ENCODE results near the gene CDH18. TPM values are rescaled to one million over a fixed set of nuclear protein-coding genes. Genes with fewer than 3 reads are reported as not detected.
A peak's percentile ranks its signal among the peaks of the same experiment; 100 is the strongest.

The CDH18 gene
- total and polyA plus RNA-seq, 4 donors, result 0.03 to 2.4 TPM; not detected in 2

DNA sequence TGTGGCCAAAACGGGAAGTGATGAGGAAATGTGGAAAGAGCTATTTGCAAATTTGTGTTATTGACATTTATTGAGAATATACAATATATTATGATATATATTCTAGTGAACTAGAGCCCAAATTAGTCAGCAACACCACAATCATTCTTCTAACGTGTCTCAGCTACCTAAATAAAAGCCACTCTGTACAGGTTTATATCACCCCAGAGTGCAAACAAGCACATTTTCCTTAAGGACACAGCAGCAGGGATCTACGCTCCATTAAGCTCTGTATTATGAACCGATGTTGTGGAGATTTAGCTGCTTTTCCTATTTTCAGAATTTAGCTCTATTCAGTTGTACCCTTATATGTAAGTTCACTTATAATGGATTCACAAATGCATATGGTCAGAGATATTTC, 77.9 kb downstream of the CDH18 start:
- Histone ChIP-seq H3K27ac (ENCODE audit: low read depth in 1 of 2, low read length in 1 of 2) (no peak overlapping the region), H3K9me3 (ENCODE audit: control insufficient read depth in 4 of 4, insufficient read depth in 3 of 4, low read length in 3 of 4) (no peaks in the 10 kb centered on the region), H3K36me3 (ENCODE audit: control insufficient read depth in 4 of 4, insufficient read depth in 4 of 4, low read length in 4 of 4) (no peaks in the 10 kb centered on the region), H3K27me3 (ENCODE audit: control insufficient read depth in 3 of 3, insufficient read depth in 3 of 3, low read length in 2 of 3) (no peaks in the 10 kb centered on the region), H3K9ac (ENCODE audit: insufficient read depth in 1 of 2, low read length in 2 of 2) (no peak overlapping the region), H3K4me1 (ENCODE audit: control insufficient read depth in 5 of 5, insufficient read depth in 5 of 5, low read length in 5 of 5) (no peaks in the 10 kb centered on the region), H3K4me3 (no peak overlapping the region)
- ATAC-seq (ENCODE audit: insufficient read depth, low FRiP score), result no peak
- TF ChIP-seq, protein P1, sequence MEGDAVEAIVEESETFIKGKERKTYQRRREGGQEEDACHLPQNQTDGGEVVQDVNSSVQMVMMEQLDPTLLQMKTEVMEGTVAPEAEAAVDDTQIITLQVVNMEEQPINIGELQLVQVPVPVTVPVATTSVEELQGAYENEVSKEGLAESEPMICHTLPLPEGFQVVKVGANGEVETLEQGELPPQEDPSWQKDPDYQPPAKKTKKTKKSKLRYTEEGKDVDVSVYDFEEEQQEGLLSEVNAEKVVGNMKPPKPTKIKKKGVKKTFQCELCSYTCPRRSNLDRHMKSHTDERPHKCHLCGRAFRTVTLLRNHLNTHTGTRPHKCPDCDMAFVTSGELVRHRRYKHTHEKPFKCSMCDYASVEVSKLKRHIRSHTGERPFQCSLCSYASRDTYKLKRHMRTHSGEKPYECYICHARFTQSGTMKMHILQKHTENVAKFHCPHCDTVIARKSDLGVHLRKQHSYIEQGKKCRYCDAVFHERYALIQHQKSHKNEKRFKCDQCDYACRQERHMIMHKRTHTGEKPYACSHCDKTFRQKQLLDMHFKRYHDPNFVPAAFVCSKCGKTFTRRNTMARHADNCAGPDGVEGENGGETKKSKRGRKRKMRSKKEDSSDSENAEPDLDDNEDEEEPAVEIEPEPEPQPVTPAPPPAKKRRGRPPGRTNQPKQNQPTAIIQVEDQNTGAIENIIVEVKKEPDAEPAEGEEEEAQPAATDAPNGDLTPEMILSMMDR (IDR thresholded peaks at IDR 0.05; ENCODE audit: control extremely low read depth, extremely low read depth), result no peak
- no peak for DNase-seq
- 66 to 74% methylated on average over 4 of the region's 4 CpGs for WGBS, 2 donors

DNA sequence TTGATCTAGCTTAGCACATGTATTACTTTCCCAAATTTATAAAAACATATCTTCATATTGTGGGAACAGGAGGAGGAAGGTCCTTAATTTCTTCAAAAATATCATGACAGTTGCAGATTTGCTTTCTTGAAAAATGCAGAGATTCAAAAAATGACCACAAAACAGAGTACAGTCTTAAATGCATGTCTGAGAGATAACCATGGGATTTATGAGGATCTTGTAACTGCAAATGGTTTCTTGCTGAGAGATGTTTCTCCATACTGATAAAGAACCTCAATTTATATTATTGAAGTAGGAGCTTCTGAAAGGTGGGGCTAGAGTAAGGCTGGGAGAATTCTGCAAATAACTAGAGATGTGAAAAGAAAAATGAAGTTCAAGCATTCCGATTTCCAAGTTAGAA, 83.2 kb downstream of the CDH18 start:
- Histone ChIP-seq H3K4me3 (no peak overlapping the region), H3K27me3 (ENCODE audit: control insufficient read depth in 3 of 3, insufficient read depth in 3 of 3, low read length in 2 of 3) (no peaks in the 10 kb centered on the region), H3K9ac (ENCODE audit: insufficient read depth in 1 of 2, low read length in 2 of 2) (no peak overlapping the region), H3K36me3 (ENCODE audit: control insufficient read depth in 4 of 4, insufficient read depth in 4 of 4, low read length in 4 of 4) (no peaks in the 10 kb centered on the region), H3K9me3 (ENCODE audit: control insufficient read depth in 4 of 4, insufficient read depth in 3 of 4, low read length in 3 of 4) (peaks cover 0 to 2% (median 0%) of the 10 kb centered on the region in 4 donors), H3K27ac (ENCODE audit: low read depth in 1 of 2, low read length in 1 of 2) (no peak overlapping the region), H3K4me1 (ENCODE audit: control insufficient read depth in 5 of 5, insufficient read depth in 5 of 5, low read length in 5 of 5) (no peaks in the 10 kb centered on the region)
- DNase-seq (no peak), ATAC-seq (ENCODE audit: insufficient read depth, low FRiP score) (no peak)
- 39 to 76% methylated on average over 1 of the region's 1 CpG for WGBS, 2 donors
- TF ChIP-seq, protein P1 (IDR thresholded peaks at IDR 0.05; ENCODE audit: control extremely low read depth, extremely low read depth), result no peak

DNA sequence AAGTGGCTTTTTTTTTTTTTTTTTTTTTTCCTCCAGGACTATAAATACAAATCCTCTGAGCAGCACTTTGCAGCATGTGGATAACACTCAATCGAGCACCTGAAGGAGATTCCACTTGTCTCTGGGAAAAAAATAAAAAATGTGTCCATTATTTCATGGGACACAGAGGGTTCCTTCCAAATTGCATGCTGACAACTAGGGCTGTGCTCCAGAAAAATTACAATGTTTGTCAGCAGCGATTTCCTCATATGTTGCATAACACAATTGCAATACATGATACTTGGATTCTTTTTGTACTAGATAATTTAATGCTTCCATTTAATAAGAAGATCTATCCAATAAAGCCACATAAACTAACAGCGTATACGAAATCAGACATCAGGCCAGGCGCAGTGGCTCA, 84.4 kb downstream of the CDH18 start:
- Histone ChIP-seq H3K4me1 (ENCODE audit: control insufficient read depth in 5 of 5, insufficient read depth in 5 of 5, low read length in 5 of 5) (no peaks in the 10 kb centered on the region), H3K9ac (ENCODE audit: insufficient read depth in 1 of 2, low read length in 2 of 2) (no peak overlapping the region), H3K4me3 (no peak overlapping the region), H3K9me3 (ENCODE audit: control insufficient read depth in 4 of 4, insufficient read depth in 3 of 4, low read length in 3 of 4) (peaks cover 0 to 2% (median 0%) of the 10 kb centered on the region in 4 donors), H3K27ac (ENCODE audit: low read depth in 1 of 2, low read length in 1 of 2) (no peak overlapping the region), H3K27me3 (ENCODE audit: control insufficient read depth in 3 of 3, insufficient read depth in 3 of 3, low read length in 2 of 3) (no peaks in the 10 kb centered on the region), H3K36me3 (ENCODE audit: control insufficient read depth in 4 of 4, insufficient read depth in 4 of 4, low read length in 4 of 4) (no peaks in the 10 kb centered on the region)
- ATAC-seq (ENCODE audit: insufficient read depth, low FRiP score) (no peak), DNase-seq (peak in 1 of 3 donors; percentile 63)
- TF ChIP-seq, protein P1 (IDR thresholded peaks at IDR 0.05; ENCODE audit: control extremely low read depth, extremely low read depth), result no peak
- WGBS, 2 donors, result 73 to 91% methylated on average over 5 of the region's 5 CpGs

DNA sequence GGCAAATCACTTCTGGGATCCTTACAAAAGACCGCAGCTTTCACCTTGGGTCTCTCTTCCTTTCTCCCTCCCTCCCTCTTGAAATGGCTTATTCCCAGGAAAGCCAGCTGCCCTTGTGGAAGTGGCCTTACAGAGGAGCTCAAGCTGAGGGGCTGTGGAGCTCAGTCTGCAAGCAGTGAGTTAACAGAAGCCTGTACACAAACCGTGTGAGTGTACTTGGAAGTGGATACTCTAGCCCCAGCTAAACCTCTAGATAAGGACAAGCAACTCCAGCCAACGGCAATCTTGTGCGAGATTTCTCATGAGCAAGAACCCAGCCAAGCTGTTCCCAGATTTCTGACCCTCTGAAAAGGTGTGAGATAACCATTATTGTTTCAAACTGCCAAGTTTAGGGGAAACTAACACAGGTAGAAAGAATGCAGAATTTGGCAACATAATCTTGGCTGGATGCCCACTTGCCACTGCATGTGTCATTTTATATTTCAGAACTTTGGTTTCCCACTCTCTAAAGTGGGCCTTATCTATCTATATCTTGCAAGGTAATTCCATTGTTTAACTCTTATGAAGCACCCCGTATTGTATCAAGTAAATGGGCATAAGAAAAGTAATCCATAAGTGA, 85.6 kb downstream of the CDH18 start:
- Histone ChIP-seq H3K36me3 (ENCODE audit: control insufficient read depth in 4 of 4, insufficient read depth in 4 of 4, low read length in 4 of 4) (no peaks in the 10 kb centered on the region), H3K4me1 (ENCODE audit: control insufficient read depth in 5 of 5, insufficient read depth in 5 of 5, low read length in 5 of 5) (no peaks in the 10 kb centered on the region), H3K27me3 (ENCODE audit: control insufficient read depth in 3 of 3, insufficient read depth in 3 of 3, low read length in 2 of 3) (no peaks in the 10 kb centered on the region), H3K27ac (ENCODE audit: low read depth in 1 of 2, low read length in 1 of 2) (no peak overlapping the region), H3K4me3 (no peak overlapping the region), H3K9ac (ENCODE audit: insufficient read depth in 1 of 2, low read length in 2 of 2) (no peak overlapping the region), H3K9me3 (ENCODE audit: control insufficient read depth in 4 of 4, insufficient read depth in 3 of 4, low read length in 3 of 4) (peaks cover 0 to 2% (median 0%) of the 10 kb centered on the region in 4 donors)
- no peak for ATAC-seq (ENCODE audit: insufficient read depth, low FRiP score)
- TF ChIP-seq, protein P1 (IDR thresholded peaks at IDR 0.05; ENCODE audit: control extremely low read depth, extremely low read depth), result no peak
- 49 to 63% methylated on average over 5 of the region's 5 CpGs for WGBS, 2 donors
- peak; percentile 11 to 28 (median 12) for DNase-seq

All from lung (tissue), 12 donors.